Pancreas (tissue), 10 donors: ENCODE measurements around the gene SWSAP1. TPM values are rescaled to one million over a fixed set of nuclear protein-coding genes. Genes with fewer than 3 reads are reported as not detected.
"Not testable (repeated sequence)": the region's sequence is repeated elsewhere in the genome, so short reads cannot be mapped to it uniquely, and the experiment has no call there.

ENCODE experiments used
- ATAC-seq, 4 donors: fragments of 200-7000 bp; cut with Tn5 transposase; one replicate each; pipeline versions ENCODE4 v1.8.0 to v1.9.1; 2020; ENCODE audit warnings: mild to moderate bottlenecking in 4 of 4, moderate library complexity in 4 of 4
- DNase-seq, 6 donors: peaks; one replicate each; pipeline ENCODE4 v3.0.0-alpha.2; 2020
- FAIRE-seq: peaks from 2 replicates; lab custom pipeline; 2012; peaks lifted over from hg19 to GRCh38; lab: Jason Lieb, UNC
- H3K27ac ChIP-seq, 4 donors: fragments of 200-600 bp; sonication (generic); 1 replicate in 3 of 4; 2 replicates in 1 of 4; pipeline versions ENCODE4 v1.5.0 to v1.8.0; 2020
- H3K27me3 ChIP-seq, 4 donors: fragments of 200-600 bp; one replicate each; pipeline ENCODE4 v1.8.0; 2021
- H3K36me3 ChIP-seq, 3 donors: fragments of 200-600 bp; sonication (generic) in 1 of 3; one replicate each; pipeline versions ENCODE4 v1.5.0 to v1.8.0; 2020 to 2021
- H3K4me1 ChIP-seq, 3 donors: fragments of 200-600 bp; one replicate each; pipeline ENCODE4 v1.8.0; 2021
- H3K4me3 ChIP-seq, 4 donors: fragments of 200-600 bp; sonication (generic) in 2 of 4; one replicate each; pipeline versions ENCODE4 v1.5.0 to v1.8.0; 2020 to 2021
- H3K9me3 ChIP-seq, 4 donors: fragments of 200-600 bp; one replicate each; pipeline ENCODE4 v1.8.0; 2021
- WGBS, 2 donors: extraction: QIAGEN DNeasy Blood & Tissue Kit; methylation state at CpG; one replicate each; pipeline ENCODE4 v1.1.7; 2013; 5-methylcytosine and 5-hydroxymethylcytosine counted together
- intact Hi-C, 3 donors: fragments of 100-400 bp; cut with DNase I; formaldehyde crosslinking; loops; one replicate each; pipeline versions ENCODE4 v1.11.1 to v1.14.2; 2022
- polyA plus RNA-seq, 2 donors: library from polyadenylated mRNA; stranded (reverse); fragments of 200-250 nt; gene quantifications; one replicate each; pipeline ENCODE4 v1.2.3, GENCODE V29; 2013
- total RNA-seq, 6 donors: library from RNA; stranded (reverse); fragmentation: NEBNext Ultra II Directional in 4 of 6; extraction: Animal tissue kit (Norgen Biotek cat#: 25700) in 4 of 6; gene quantifications; one replicate each; pipeline versions ENCODE4 v1.2.1 to v1.2.4, GENCODE V29; 2021 to 2023
- TF ChIP-seq, protein P1 (sequence below), 4 donors: fragments of 200-600 bp; sonication (generic) in 3 of 4; IDR thresholded peaks; one replicate each; pipeline versions ENCODE4 v1.5.0 to v1.8.0; 2021; ENCODE audit warnings: antibody characterized with exemption in 4 of 4
- donor health status: healthy with polysubstance abuse.
- donor health status: DM: no; HTN: no; CAD: no; lungs with moderate emphysema.
- donor health status: DM: no; HTN: no; CAD: no.
- donor health status: control.
- donor health status: control.
- donor health status: Bipolar disorder and iron deficiency.
- donor health status: DM: yes; HTN: yes; CAD: no.
- donor health status: DM: no; HTN: no; CAD: no.
- donor health status: DM: no; HTN: no; CAD: no.
- donor health status: DM: yes; HTN: yes; CAD: no.

The SWSAP1 gene
- total and polyA plus RNA-seq, 8 donors, result 0.55 to 2.7 (median 1.3) TPM

DNA sequence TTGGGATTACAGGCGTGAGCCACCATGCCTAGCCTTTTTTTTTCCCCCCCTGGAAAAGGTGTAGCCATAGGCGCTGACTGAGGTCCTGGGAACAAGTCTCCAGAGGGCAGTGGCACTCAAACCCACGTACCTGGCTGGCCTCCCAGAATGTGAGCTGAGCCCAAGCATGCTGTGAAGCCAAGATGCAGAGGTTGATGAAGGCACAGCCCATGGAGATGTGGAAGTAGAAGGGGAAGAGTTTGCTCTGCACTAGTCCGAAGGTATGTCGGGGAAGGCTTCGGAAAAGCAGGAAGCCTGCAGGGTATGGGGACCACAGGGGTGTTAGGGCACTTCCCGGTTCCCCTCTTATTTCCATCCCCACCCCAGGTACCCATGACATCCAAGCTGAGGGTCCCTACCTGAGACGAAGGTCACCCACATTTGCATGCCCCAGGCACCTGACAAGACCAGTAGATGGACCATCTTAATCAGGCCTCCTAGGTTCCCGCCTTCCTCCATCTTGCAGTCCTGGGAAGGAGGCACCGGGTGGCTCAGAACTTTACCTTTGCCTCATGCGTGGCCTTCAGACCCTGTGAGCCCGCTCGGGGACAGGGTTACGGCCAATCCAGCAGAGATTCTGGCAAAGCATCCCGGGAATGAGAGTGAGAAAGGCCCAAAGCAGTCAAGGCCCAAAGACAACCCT is 29.2 kb upstream of the SWSAP1 start:
- Histone ChIP-seq H3K4me1 (peaks cover 0 to 20% (median 9%) of the 10 kb centered on the region in 3 donors), H3K27me3 (no peaks in the 10 kb centered on the region), H3K9me3 (no peaks in the 10 kb centered on the region), H3K27ac (peak overlapping the region; percentile 48 to 87 (median 74)), H3K4me3 (peak overlapping the region in 3 of 4 donors; percentile 51 to 68 (median 63)), H3K36me3 (no peaks in the 10 kb centered on the region)
- intact Hi-C loops, result no loop called here
- 28 to 30% methylated on average over 15 of the region's 15 CpGs for WGBS, 2 donors
- peak in 1 of 4 donors; percentile 2 for ATAC-seq
- FAIRE-seq, result no peak
- DNase-seq, result peak in 2 of 6 donors; percentile 46 to 47
- TF ChIP-seq, protein P1, sequence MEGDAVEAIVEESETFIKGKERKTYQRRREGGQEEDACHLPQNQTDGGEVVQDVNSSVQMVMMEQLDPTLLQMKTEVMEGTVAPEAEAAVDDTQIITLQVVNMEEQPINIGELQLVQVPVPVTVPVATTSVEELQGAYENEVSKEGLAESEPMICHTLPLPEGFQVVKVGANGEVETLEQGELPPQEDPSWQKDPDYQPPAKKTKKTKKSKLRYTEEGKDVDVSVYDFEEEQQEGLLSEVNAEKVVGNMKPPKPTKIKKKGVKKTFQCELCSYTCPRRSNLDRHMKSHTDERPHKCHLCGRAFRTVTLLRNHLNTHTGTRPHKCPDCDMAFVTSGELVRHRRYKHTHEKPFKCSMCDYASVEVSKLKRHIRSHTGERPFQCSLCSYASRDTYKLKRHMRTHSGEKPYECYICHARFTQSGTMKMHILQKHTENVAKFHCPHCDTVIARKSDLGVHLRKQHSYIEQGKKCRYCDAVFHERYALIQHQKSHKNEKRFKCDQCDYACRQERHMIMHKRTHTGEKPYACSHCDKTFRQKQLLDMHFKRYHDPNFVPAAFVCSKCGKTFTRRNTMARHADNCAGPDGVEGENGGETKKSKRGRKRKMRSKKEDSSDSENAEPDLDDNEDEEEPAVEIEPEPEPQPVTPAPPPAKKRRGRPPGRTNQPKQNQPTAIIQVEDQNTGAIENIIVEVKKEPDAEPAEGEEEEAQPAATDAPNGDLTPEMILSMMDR (IDR thresholded peaks at IDR 0.05), result no peak

DNA sequence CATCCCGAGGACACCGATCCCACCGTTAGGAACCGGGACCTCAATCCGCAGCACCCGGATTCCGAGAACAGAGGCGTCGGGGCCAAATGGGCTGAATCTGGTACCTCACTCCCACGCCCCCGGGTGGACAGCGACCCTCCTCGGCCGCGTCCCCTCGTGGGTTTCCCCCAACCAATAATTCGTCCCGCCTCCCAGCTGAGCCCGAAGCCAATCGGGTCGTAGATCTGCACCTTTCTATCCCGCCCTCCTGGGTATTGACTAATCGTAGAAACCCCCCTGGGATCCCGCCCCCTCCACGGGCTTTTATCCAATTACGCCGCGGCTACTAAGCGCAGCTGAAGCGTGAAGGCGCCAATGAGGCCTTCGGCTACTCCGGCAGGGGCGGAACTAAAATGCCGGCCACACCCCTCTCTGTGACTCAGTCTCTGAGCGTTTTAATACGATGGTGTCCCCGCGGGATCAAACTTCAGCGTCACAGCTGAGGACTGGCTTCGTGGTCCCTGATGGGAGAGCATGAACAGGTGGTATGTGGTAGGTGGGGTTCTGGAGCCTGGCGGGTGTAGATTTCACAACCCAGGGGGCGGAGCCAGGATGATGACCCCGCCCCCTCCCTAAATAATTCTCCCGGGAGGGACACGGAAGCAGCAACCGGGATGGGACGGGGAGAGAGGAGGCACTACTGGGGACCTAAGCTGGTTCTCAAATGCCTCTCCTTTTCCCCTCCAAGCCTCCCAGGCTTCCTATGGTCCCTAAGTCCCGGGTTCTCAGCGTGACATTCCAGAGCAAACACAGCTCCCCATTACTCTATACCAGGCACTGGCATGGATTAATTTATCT is 28.1 kb upstream of the SWSAP1 start, which contains the start of the genes CCDC159 and TMEM205:
Gene CCDC159, plus strand, starts transcription at position 416 of the 837 bp plus-strand sequence. Its CDS starts 88 bp downstream, at position 504.
Gene TMEM205, minus strand, starts transcription at position 165 of the 837 bp plus-strand sequence. CDS start 649 bp downstream, outside the sequence.
- WGBS, 2 donors, result 0 to 1% methylated on average over 50 of the region's 50 CpGs
- Histone ChIP-seq H3K27ac (peak within 1 kb of the TSS; percentile 63 to 87 (median 74)), H3K9me3 (no peaks in the 10 kb centered on the region), H3K4me3 (peak within 1 kb of the TSS; percentile 51 to 71 (median 66)), H3K36me3 (no peaks in the 10 kb centered on the region), H3K4me1 (peaks cover 0 to 20% (median 9%) of the 10 kb centered on the region in 3 donors), H3K27me3 (no peaks in the 10 kb centered on the region)
- ATAC-seq (peak; percentile 86 to 92 (median 90)), FAIRE-seq (peak; percentile 98), DNase-seq (peak; percentile 94 to 100 (median 99))
- intact Hi-C loops, result no loop called here
- TF ChIP-seq, protein P1 (IDR thresholded peaks at IDR 0.05), result no peak

DNA sequence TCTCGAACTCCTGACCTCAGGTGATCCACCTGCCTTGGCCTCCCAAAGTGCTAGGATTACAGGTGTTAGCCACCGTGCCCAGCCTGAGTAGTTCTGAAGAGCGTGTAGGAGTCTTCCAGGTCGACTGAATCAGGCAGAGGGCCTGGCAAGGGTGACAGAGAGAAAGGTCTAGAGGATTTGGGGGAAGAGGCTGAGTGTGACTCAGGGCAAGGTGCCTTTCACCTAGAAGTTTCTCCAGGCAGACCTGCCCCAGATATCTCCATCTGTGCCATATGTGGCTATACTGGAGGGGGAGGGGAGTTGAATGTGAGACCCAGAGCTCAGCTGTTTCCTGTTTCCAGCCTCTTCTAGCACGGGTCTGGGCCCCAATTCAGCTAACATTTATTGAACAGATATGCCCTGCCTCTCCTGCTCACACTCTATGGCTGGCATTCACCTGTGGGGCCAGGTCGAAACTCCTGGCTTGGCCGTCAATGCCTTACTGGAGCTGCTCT is 26.9 kb upstream of the SWSAP1 start:
- no peaks in the 10 kb centered on the region for H3K27me3 ChIP-seq
- ATAC-seq (no peak), DNase-seq (no peak), FAIRE-seq (no peak)
- H3K9me3 ChIP-seq, result no peaks in the 10 kb centered on the region
- no peak overlapping the region for H3K4me3 ChIP-seq
- 77 to 79% methylated on average over 7 of the region's 7 CpGs for WGBS, 2 donors
- H3K4me1 ChIP-seq, result peaks cover 0 to 20% (median 9%) of the 10 kb centered on the region in 3 donors
- TF ChIP-seq, protein P1 (IDR thresholded peaks at IDR 0.05), result no peak
- intact Hi-C loops, result no loop called here
- peak overlapping the region in 1 of 4 donors; percentile 85 for H3K27ac ChIP-seq
- no peaks in the 10 kb centered on the region for H3K36me3 ChIP-seq

DNA sequence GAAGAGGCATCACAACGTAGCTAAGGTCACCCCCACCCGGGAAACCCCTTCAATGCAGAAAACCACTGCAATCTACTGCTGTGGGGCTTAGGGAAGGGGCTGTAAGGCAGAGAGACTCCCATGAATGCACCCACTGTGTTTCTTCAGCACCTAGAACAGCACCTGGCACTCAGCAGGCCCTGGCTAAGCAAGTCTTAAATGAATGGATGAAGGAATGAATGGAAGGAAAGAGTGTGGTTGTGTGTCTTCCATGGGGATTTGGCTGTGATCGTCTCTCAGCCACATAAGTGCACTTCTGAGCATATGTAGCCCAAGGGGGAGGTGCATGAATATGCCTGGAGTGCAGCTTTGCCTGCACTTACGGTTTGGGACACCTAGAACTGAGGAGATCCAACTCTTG is 25.3 kb upstream of the SWSAP1 start:
- 91 to 95% methylated on average over 4 of the region's 4 CpGs for WGBS, 2 donors
- no peak overlapping the region for H3K27ac ChIP-seq

DNA sequence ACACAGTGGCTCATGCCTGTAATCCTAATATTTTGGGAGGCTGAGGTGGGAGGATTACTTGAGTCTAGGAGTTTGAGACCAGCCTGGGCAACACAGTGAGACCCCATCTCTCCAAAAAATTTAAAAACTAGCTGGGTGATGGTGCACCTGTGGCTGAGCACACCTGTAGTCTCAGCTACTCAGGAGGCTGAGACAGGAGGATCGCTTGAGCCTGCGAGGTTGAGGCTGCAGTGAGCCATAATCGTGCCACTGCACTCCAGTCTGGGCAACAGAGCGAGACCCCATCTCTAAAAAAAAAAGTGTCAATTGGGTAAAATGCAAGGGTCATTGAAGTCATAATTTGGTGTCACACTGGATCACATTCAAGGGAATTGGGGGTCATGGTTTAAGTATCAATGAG is 20.4 kb upstream of the SWSAP1 start:
- intact Hi-C loops, DNase-seq, H3K36me3 ChIP-seq, H3K9me3 ChIP-seq, H3K27ac ChIP-seq, H3K4me3 ChIP-seq, H3K4me1 ChIP-seq, FAIRE-seq, ATAC-seq, H3K27me3 ChIP-seq: not testable (repeated sequence)
- 96% methylated on average over 4 of the region's 4 CpGs for WGBS, 2 donors

More for the DNA sequence above, 25.3 kb upstream of the SWSAP1 start:
- peaks cover 0 to 12% (median under 1%) of the 10 kb centered on the region in 3 donors for H3K4me1 ChIP-seq
- DNase-seq (no peak), ATAC-seq (no peak), FAIRE-seq (no peak)
- intact Hi-C loops, result no loop called here
- TF ChIP-seq, protein P1 (IDR thresholded peaks at IDR 0.05), result no peak
- no peaks in the 10 kb centered on the region for H3K36me3 ChIP-seq
- no peak overlapping the region for H3K4me3 ChIP-seq
- no peaks in the 10 kb centered on the region for H3K9me3 ChIP-seq
- H3K27me3 ChIP-seq, result no peaks in the 10 kb centered on the region
